Activated CD8-positive, alpha-beta memory T cell treated with anti-CD3 and anti-CD28 coated beads, Interleukin-2, amount 50 U/mL, for 1 hour (primary cell): Measurements from ENCODE around the gene NFATC2.
A peak's percentile ranks its signal among the peaks of the same experiment; 100 is the strongest.

ENCODE experiments used
- DNase-seq: peaks from one replicate; pipeline ENCODE4 v3.0.0-alpha.2; 2020; ENCODE audit errors: extremely low read depth

NFATC2 gene

DNA sequence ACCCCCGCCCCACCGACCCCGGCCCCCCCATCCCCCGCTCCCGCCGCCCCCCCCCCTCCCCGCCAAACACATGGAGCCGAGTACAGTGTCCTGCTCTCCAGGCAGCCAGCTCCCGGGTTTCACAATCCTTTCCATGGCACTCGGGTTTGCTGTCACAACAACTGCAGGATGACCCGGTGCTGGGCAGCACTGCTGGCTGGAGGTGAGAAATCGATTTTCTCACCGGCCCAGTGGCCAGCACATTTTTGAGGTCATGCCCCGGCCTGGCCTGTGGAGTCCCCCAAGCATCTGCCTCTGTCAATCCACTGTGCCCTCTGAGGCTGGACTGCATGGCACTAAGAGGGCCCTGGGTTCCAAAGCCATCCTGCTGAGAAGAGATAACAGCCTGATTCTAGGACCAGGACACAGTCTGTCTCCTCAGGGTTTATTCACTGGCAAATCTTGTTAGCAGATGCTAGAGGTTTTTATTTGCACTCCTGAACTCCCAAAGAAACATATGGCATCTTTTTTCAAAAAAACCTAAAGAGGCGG is 129.5 kb downstream of the NFATC2 start:
- no peak for DNase-seq

GRCh38 chr20:51412333-51412871 is 130.1 kb downstream of the NFATC2 start:
- no peak for DNase-seq

DNA sequence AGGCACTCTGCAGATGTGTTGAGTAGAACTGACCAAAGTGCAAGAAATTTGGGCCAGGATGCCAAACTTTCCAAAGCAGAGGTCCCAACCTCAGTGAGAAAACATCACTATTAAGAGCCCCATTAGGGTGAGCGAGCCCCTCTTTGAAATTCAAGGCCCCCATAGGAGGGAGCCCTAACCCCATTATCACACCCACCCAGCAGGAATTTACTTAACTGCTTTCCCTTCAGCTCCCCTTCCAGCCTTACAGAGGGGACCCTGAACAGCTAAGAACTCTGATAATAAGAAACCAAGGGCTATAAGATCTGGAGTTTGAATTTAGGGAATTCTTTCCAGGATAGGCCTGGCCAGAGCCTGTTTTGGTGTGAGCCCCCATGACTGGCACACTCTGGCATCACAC is 130.6 kb downstream of the NFATC2 start:
- DNase-seq: no peak

DNA sequence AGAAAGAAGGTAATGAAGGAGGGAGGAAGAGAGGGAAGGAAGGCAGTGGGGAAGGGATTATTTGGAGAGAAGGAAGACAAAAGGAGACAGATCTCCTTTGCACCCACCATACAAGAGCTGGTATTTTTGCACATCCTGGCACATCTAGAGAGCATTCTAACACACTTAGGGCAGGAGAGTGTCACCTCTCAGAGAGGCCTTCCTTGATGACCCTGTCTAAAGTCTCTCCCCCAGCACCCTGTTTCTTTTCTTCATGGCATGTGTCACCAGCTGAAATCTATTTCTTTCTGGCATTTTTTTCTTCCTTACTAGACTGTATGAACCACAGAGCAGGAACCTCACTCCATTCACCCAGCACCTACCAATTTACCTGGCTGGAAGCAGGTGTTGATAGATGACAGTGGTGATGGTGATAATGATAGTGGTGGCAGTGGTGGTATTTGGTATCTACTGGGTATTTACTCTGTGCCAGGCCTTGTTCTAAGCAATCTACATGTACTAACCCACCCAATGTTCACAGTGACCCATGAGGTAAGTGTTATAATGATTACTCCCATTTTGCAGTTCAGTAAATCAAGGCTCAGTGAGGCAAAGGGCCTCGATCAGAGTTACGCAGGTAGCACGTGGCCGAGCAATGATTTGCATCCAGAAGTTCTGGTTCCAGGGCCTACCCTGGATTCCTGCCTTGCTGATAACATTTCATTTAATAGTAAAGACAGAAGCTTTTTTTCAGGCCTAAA is 131.8 kb downstream of the NFATC2 start:
- DNase-seq: no peak

DNA sequence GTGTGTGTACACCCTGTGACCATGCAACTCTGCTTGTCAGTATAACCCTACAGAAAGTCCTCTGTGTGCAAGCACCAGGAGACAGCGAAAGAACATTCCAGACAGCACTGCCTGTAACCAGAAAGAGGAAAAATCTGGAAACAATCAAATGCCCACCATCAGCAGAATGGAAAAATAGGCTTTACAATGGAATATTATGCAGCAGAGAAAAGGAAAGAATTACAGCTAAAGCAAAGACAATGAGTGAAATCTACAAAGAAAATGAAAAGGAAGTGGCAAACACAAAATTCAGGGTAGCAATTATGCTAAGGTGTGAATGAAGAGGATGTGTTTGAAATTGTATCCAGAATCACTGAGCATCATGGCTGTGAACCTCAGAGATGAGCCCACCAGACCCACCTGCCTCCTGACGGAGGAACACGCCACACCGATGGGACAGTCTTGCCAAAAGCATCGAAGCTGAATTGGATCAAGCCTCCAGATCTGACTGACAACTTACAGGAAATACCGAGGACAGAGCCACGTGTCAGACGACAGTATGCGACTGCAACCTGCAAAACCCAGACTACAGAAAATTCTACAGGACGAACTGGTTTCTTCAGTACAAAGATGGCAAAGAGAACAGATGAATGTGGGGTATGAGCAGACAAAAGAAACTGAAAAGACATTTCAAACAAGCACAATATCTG is 133.2 kb downstream of the NFATC2 start:
- DNase-seq: no peak

- DNase-seq: peak; percentile 73
Measured at GRCh38 chr20:51404297-51405060, 138.0 kb downstream of the NFATC2 start.

DNA sequence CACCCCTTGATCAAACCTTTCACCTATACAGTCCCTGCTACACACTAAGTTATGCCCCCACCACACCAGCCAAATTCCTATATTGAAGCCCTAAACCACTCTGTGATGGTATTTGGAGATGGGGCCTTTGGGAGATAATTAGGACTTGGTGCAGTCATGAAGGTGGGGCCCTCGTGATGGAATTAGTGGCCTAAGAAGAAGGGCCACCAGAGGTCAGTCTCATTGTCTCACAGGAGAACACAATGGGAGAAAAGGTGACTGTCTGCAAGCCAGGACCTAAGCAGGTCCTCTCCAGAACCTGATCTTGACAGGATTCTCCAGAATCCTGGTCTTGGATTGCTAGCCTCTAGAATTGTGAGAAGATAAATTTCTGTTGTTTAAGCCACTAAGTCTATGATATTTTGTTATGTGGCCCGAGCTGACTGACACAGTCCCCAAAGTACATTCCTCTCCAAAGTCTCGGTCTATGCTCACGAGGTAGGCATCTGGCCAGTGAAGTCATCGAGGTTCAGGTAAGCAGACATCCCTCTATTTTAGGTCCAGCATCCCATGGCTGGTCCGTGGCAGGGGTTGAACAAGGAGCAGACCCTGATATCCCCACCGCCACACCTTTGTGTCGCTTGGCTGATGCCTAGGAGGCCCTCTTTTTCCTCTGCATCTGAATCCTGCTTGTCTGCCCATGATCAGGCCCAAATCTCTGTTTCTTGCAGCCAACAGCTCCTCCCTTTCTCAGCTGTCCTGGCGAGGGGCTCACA is 138.9 kb downstream of the NFATC2 start:
- DNase-seq: no peak

- no peak for DNase-seq
Measured at GRCh38 chr20:51402201-51402600, 140.3 kb downstream of the NFATC2 start.

DNA sequence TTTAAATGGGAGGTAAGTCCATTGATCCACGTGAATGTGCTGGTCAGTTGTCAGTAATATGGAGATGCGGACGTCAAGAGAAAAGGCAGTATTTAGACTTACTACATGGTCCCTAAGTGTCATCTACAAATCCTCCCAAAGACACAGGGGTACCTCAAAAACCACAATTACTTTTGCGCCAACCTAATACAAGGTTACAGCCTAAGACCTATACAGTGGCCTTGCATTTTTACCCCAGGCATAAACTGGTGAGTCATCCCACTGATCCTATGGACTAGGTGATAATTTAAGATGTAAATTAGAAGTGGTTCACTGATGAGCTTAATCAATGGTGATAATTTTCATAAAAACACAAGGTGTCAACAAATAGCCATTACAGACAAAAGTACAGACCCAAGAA is 141.0 kb downstream of the NFATC2 start:
- DNase-seq: no peak

GRCh38 chr20:51400051-51400926 is 142.2 kb downstream of the NFATC2 start:
- no peak for DNase-seq

DNA sequence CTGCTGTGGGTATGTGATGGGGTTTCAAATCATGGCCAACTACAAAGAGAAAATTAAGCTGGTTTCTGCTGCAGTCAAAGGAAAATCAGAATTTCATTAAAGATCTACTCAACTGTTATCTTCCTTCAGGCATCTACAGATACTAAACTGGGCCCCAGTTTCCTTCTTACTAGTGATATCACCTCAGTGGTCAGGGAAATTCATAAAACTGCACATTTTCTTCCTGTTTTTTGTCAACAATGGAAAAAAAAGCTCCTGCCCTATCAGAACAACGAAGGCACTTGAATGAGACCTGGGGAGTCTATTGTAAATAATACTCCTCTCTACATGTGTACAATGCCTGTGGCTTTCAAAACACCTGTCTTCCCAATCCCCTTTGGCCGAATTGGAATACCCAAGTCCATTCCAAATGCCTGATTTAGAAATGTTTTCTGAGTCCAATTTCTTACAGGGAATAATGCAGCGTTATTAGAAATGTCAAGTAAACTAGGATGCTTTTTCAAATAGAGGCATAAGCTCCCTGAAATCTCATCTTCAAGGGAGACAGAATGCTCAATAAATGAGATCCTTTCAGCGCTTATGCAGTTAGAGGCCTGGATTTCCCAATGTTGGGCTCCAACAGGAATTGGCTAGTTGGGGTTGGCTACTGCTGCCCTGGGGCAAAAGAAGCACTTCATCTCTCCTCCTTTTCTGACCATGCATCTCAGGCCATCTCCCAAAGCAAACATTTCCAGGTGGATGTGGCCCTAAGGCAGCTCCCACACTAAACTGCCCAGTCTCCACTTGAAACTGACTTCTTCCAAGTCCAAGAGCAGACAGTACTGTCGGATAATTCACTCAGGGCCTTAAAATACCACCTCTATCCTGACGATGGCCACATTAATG is 143.3 kb downstream of the NFATC2 start:
- no peak for DNase-seq

GRCh38 chr20:51398552-51398951 is 144.0 kb downstream of the NFATC2 start:
- DNase-seq: no peak

DNA sequence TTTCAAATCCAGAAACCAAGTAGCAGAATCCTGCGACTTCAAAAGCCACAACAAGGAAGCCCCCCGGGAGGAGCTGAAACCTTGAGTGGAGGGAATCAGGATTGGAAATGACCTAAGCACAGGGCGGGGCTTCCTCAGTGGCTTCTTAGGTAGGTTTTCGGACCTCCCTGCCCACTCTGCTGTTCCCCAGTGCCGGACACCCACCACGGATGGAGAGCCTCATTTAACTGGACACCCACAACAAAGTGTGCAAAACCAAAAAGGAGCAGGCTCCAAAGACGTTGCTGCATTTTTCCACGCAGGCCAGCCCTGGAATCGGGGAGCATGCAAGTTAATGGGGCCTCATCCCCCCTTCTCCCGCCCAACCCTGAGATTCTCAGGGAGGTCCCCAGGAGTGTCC is 144.4 kb downstream of the NFATC2 start:
- no peak for DNase-seq

DNA sequence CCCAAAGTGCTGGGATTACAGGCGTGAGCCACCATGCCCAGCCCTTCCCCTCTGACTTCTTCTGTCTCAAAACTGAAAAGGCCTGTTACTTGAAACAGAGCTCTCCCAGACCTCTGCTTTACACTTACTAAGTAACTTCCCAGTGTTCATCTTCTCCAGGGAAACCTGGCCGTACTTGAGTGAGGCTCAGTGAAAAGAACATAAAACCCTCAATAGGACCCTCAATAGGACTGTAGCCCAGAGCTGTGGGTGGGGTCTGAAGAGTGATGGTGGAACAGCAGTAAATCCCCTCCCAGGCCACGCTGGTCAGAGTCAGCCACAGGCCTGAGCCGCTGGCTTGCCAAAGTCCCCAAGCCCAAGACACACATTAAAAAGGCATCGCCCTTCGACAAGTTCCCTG is 145.4 kb downstream of the NFATC2 start:
- DNase-seq: no peak

- no peak for DNase-seq
Measured at GRCh38 chr20:51396365-51396909, 146.1 kb downstream of the NFATC2 start.

DNA sequence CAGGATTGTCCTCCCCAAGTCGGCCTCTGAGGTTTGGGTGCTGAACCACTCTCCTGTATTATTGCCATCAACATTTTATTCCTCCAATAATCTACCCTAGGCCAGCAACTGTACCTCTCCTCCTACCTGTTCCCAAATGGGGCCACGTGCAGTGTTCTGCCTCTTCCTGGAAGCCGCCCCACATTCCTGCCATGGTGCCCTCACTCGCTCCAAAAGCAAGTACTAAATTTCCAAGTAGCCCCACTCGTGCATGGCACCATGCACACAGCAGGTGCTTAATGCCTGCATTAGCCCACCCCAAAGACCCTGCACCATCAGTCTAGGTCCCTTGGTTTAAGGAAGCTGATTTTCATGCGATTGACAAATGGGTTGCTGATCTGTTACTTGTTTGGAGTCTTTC is 147.8 kb downstream of the NFATC2 start:
- no peak for DNase-seq

DNA sequence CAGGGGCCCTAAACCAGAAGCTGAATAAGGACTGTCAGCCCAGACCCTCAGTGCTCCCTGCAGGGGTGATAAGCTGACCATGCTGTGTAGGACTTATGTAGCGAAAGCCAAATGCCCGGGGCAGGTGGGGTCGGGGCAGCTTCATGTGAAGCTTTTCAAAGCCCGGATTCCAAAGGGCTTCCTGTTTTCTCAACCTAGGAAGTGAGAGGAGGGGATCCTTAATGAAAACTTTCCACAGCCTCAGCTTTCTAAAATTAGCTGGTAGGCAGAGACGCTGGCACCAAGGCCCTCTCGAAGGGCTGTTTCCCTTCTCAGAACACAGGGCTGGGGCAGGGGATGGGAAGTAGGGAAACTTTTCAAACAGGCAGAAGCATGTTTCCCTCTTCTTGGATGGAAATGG is 148.9 kb downstream of the NFATC2 start:
- DNase-seq: no peak

- DNase-seq: no peak
Measured at GRCh38 chr20:51392614-51393186, 149.8 kb downstream of the NFATC2 start.

DNA sequence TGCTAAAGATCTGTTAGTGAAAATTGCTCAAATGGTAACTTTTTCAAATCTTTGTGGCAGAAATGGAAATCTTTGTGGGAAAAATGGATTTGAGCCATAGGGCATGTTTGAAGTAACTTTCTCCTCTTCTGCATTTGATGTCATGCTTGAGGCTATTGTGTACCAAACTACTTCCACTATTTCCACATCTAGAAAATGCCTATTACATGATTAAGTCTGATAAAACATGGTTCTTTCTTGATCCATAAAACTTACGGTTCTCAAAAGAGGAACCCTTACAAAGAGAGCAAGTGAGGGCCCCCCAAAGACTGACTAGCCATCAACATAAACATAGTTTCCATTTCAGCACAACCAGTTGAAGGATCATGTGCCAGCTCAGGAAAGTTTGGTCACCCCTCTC is 150.6 kb downstream of the NFATC2 start:
- no peak for DNase-seq
